Endothelial cell (in vitro differentiated cells): ENCODE measurements around the gene TMEM121B. TPM values are rescaled to one million over a fixed set of nuclear protein-coding genes. Genes with fewer than 3 reads are reported as not detected.

Source experiments
- DNase-seq: peaks from one replicate; pipeline ENCODE4 v3.0.0; 2021; ENCODE audit warnings: low spot score
- H3K27ac Mint-ChIP-seq: one replicate; pipeline ENCODE4 v1.8.0; 2021; ENCODE audit warnings: mixed read lengths, inconsistent platforms; ENCODE audit not compliant: unreplicated experiment
- H3K27me3 Mint-ChIP-seq: one replicate; pipeline ENCODE4 v1.8.0; 2021; ENCODE audit warnings: mild to moderate bottlenecking, moderate library complexity, mixed read lengths, inconsistent platforms; ENCODE audit not compliant: unreplicated experiment
- H3K36me3 Mint-ChIP-seq: one replicate; pipeline ENCODE4 v1.8.0; 2021; ENCODE audit warnings: mild to moderate bottlenecking, low read depth, mixed read lengths, inconsistent platforms; ENCODE audit not compliant: unreplicated experiment
- H3K4me1 Mint-ChIP-seq: one replicate; pipeline ENCODE4 v1.8.0; 2021; ENCODE audit warnings: mild to moderate bottlenecking, mixed read lengths, inconsistent platforms; ENCODE audit not compliant: unreplicated experiment
- H3K4me3 Mint-ChIP-seq: one replicate; pipeline ENCODE4 v1.8.0; 2021; ENCODE audit warnings: mild to moderate bottlenecking, mixed read lengths, inconsistent platforms; ENCODE audit not compliant: unreplicated experiment
- H3K9me3 Mint-ChIP-seq: one replicate; pipeline ENCODE4 v1.8.0; 2021; ENCODE audit warnings: mixed read lengths, inconsistent platforms; ENCODE audit not compliant: unreplicated experiment
- total RNA-seq: library from RNA; stranded (reverse); fragmentation: NEBNext Ultra II Directional; extraction: Animal tissue kit (Norgen Biotek cat#: 25700); gene quantifications from one replicate; pipeline ENCODE4 v1.2.1, GENCODE V29; 2021; ENCODE audit not compliant: unreplicated experiment
- TF ChIP-seq, protein P1 (sequence below): fragments of 200-600 bp; sonication (generic); IDR thresholded peaks from one replicate; pipeline ENCODE4 v1.5.0; 2021; ENCODE audit warnings: antibody characterized with exemption; ENCODE audit not compliant: unreplicated experiment

Gene TMEM121B
- total RNA-seq, 1 donor from 2014 or later = 62.2 TPM

DNA sequence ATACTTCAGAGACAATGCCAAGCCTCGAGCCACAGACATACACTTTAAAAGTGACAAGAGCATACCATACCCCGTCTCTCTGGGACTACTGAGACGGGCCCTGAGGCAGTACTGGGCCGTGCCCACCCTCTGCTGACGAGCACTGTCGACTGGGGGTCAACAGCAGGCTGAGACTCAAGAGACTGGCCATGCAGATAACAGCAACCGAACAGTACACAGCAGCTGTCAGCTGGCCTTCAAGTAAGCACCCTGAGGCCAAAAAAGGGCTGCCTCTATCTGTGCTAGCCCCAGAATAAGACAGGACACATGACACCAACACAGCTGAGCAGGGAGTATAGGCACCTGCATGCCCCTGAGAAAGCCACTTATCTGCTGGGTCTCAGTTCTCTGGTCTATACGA lies 18.9 kb upstream of the TMEM121B start:
- no peak for DNase-seq
- peaks cover 43% of the 10 kb centered on the region for H3K36me3 Mint-ChIP-seq
- H3K9me3 Mint-ChIP-seq = no peaks in the 10 kb centered on the region
- peak overlapping the region; percentile 46 for H3K27ac Mint-ChIP-seq
- H3K27me3 Mint-ChIP-seq = peaks cover under 1% of the 10 kb centered on the region
- peaks cover 24% of the 10 kb centered on the region for H3K4me1 Mint-ChIP-seq
- TF ChIP-seq, protein P1, sequence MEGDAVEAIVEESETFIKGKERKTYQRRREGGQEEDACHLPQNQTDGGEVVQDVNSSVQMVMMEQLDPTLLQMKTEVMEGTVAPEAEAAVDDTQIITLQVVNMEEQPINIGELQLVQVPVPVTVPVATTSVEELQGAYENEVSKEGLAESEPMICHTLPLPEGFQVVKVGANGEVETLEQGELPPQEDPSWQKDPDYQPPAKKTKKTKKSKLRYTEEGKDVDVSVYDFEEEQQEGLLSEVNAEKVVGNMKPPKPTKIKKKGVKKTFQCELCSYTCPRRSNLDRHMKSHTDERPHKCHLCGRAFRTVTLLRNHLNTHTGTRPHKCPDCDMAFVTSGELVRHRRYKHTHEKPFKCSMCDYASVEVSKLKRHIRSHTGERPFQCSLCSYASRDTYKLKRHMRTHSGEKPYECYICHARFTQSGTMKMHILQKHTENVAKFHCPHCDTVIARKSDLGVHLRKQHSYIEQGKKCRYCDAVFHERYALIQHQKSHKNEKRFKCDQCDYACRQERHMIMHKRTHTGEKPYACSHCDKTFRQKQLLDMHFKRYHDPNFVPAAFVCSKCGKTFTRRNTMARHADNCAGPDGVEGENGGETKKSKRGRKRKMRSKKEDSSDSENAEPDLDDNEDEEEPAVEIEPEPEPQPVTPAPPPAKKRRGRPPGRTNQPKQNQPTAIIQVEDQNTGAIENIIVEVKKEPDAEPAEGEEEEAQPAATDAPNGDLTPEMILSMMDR = no peak
- H3K4me3 Mint-ChIP-seq = no peak overlapping the region

- no peak overlapping the region for H3K27ac Mint-ChIP-seq
- TF ChIP-seq, protein P1 = no peak
- no peak overlapping the region for H3K4me3 Mint-ChIP-seq
- H3K36me3 Mint-ChIP-seq = peaks cover 49% of the 10 kb centered on the region
- H3K9me3 Mint-ChIP-seq = no peaks in the 10 kb centered on the region
- no peak for DNase-seq
- H3K4me1 Mint-ChIP-seq = peaks cover 24% of the 10 kb centered on the region
- H3K27me3 Mint-ChIP-seq = peaks cover 1% of the 10 kb centered on the region
Observed at GRCh38 chr22:17138513-17138912, 17.4 kb upstream of the TMEM121B start.

- Mint-ChIP-seq H3K4me3 (no peak overlapping the region), H3K36me3 (peaks cover 46% of the 10 kb centered on the region), H3K4me1 (peaks cover 24% of the 10 kb centered on the region), H3K9me3 (no peaks in the 10 kb centered on the region), H3K27ac (no peak overlapping the region), H3K27me3 (peaks cover 1% of the 10 kb centered on the region)
- TF ChIP-seq, protein P1 = no peak
- no peak for DNase-seq
Observed at GRCh38 chr22:17137861-17138425, 16.8 kb upstream of the TMEM121B start.

- peaks cover 24% of the 10 kb centered on the region for H3K4me1 Mint-ChIP-seq
- H3K27ac Mint-ChIP-seq = no peak overlapping the region
- TF ChIP-seq, protein P1 = no peak
- H3K4me3 Mint-ChIP-seq = peak overlapping the region; percentile 54
- no peak for DNase-seq
- peaks cover 1% of the 10 kb centered on the region for H3K27me3 Mint-ChIP-seq
- peaks cover 38% of the 10 kb centered on the region for H3K36me3 Mint-ChIP-seq
- no peaks in the 10 kb centered on the region for H3K9me3 Mint-ChIP-seq
Observed at GRCh38 chr22:17137170-17137569, 16.0 kb upstream of the TMEM121B start.

DNA sequence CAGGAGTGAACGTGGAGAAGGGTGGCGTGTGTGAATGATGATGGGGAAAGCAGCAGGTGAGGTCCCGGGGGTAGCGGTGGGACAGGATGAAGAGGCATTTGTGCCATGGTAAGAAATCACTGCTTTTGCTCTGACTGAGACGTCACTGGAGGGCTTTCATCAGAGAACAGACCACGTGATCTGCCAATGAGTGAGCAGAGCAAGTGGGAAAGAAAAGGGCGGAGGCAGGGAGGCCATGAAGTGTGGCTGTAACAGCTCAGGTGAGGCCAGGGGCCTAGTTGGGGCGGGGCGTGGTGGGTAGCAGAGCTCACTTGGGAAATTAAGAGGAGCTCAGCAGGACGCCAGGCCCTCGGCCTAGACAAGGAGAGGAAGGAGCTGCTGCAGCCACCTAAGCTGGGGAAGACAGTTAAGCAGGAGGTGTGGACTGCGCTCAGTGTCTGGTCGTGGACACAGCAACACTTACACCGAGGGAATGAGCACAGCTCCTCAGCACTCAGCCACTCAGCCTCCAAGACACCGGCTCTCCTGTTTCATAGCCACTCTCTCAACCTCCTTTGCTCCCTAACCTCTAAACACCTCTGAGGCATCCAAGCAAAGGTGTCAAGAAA lies 14.1 kb upstream of the TMEM121B start:
- Mint-ChIP-seq H3K27ac (peak overlapping the region; percentile 38), H3K27me3 (peaks cover 2% of the 10 kb centered on the region), H3K4me3 (peak overlapping the region; percentile 76), H3K36me3 (peaks cover 31% of the 10 kb centered on the region), H3K9me3 (no peaks in the 10 kb centered on the region), H3K4me1 (peaks cover 18% of the 10 kb centered on the region)
- DNase-seq = no peak
- TF ChIP-seq, protein P1 = no peak
